GM18499 (cell line): ENCODE data around the gene GPN3.
"Not testable (repeated sequence)": the region's sequence is repeated elsewhere in the genome, so short reads cannot be mapped to it uniquely, and the experiment has no call there.

ENCODE experiments used
- ATAC-seq: cut with Tn5 transposase; IDR thresholded peaks from one replicate; pipeline ENCODE4 v1.9.1; 2021; ENCODE audit warnings: moderate number of reproducible peaks; ENCODE audit not compliant: insufficient read depth, unreplicated experiment

The GPN3 gene

DNA sequence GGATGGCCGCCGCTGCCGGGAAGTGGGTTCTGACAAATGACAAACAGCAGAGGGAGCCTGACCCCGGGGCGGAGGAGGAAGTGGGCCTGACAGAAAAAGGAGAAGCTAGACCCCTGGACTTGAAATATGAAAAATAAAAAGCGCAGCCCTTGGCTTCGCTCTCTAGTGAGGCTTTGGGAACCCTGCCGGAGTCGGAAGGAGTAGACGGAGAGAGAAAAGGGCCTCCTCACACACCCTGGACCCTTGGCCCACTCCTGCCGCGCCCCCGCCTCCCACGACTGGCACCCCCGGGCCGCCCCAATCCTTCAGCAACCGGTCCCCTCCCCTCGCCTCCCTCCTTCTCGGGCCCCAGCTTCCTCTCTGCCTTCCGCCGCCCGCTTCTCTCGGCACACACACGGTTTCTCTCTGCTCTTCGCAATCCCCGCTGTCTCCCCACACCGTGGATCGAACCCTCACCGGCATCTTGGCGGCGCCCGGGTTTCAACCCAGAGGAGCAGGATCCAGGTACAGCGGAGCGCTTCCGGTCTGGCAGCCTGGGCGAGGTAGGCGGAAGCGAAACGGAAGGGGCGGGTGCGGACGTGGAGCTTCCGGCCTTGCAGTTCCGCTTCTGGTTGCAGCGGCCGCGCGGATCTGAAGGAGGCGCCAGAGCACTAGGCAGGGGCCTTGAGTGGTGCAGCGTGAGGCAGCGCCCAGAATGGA, 18.1 kb downstream of the GPN3 start, which contains the start of gene ARPC3:
ARPC3 (minus strand) TSS at position 539 of the 699 bp plus-strand sequence; CDS start at position 462, 77 bp downstream.
- peak; percentile 81 for ATAC-seq

DNA sequence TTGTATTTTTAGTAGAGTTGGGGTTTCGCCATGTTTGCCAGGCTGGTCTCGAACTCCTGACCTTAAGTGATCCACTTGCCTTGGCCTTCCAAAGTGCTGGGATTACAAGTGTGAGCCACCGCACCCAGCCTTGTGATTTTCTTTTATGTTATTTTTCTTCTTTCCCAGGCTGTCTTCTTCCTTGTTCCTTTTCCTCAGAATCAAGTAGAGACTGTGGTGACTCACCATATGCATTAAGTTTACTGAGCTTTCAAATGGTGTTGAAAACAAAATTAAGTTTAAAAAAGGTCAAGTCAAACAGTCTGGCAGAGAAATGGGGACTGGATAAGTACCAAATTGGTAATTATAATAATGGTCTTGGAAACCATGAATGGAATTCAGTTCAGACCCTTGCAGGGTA, 23.6 kb downstream of the GPN3 start:
- ATAC-seq, result no peak

DNA sequence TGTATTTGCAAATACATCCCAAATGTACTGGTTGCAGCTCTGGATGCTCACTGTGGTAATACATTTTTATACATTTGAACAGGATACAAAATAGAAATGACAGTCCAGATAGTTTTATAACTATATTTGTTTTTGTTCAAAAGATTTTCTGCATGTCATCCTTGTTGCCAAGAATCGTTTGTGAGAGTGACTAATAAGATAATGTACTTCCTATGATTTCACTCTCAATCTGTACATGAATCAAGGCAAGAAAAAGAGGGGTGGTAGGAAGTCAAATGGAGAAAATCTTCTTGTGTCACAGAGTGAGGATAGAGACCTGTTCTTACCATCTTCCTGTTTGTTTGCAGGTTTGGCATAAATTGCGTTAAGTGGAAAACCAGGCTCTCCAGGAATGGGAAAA, 31.8 kb downstream of the GPN3 start:
- ATAC-seq, result no peak

DNA sequence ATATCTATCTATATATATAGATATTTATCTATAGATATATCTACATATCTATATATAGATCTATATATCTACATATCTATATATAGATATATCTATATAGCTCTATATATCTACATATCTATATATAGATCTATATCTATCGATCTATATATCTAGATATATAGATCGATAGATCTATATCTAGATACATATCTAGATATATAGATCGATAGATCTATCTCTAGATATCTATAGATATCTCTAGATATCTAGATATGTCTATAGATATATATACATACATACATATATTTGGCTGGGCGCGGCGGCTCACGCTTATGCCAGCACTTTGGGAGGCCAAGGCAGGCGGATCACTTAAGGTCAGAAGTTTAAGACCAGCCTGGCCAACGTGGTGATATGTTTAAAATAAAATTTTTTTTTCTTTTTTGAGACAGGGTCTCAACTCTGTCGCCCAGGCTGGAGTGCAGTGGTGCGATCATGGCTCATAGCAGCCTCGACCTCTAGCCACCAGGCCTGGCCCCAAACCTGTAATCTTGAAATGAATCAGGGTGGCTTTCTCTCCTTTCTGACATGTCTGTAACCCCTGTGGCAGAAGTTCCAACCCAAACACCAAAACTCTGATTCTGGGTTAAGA, 36.0 kb downstream of the GPN3 start:
- no peak for ATAC-seq

DNA sequence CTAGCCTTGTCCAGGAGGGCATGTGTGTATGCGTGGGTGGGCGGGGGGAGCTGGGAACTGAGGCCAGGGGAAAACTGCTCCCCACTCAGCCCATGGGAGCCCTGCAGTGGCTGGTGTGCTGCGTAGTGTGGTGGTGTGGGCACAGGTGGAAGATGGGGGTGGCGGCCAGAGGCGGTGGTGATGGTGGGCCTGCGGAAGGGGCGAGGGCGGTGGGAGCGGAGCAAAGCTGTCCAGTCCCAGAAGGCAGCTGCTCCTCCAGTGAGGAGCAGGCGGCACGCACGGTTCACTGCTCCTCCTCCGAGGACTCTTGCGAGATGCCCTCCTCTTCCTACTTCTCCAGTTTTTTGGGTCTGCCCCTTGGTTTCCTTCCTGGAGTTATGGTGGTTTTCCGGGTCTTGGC, 38.4 kb downstream of the GPN3 start:
- not testable (repeated sequence) for ATAC-seq

DNA sequence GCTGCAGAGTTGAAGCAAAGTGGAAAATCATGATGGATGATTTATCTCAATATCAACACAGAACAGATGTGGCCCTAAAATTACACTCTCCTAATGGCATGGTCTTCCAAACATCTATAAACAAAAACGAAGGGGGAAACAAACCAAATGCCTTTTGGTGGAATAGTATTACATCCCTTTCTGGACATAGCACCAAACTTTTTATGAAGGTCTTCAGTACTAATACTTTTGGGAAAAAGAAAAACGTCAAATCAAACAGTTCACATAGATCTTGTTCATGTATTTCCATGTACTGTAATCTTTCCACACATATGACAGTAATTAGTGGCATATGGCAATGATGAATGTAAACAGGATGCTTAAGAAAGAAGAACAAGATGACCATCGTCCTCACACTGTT, 41.7 kb downstream of the GPN3 start:
- no peak for ATAC-seq

- ATAC-seq, result no peak
These were observed 43.8 kb downstream of the GPN3 start for GRCh38 chr12:110424237-110424636.

DNA sequence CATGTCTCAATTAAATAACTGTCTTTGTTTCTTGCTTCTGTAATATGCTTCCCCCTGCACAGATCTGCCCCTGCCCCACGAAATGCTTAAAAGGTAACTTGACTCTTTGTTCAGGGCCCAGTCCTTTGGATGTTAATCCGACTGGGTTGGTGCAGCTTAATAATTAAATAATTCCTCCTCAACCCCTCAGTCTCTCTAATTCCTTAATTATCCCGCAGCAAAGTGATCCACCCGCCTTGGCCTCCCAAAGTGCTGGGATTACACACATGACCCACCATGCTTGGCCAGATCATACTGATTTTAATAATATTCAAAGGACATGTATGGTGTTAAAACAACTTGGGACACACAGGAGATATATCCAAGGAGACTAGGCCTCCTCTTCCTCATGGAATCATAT, 46.4 kb downstream of the GPN3 start:
- no peak for ATAC-seq

- no peak for ATAC-seq
These were observed 46.8 kb downstream of the GPN3 start for GRCh38 chr12:110421159-110421661.

DNA sequence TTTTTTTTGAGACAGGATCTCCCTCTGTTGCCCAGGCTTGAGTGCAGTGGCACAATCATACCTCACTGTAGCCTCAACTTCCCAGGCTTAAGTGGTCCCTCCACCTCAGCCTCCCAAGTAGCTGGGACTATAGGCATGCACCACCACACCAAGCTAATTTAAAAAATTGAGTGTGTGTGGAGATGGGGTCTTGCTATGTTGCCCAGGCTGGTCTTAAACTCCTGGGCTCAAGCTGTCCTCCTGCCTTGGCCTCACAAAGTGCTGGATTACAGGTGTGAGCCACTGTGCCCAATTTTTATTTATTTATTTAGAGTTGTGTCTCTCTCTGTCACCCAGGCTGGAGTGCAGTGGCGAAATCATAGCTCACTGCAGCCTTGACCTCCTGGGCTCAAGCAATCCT, 47.4 kb downstream of the GPN3 start:
- not testable (repeated sequence) for ATAC-seq

- not testable (repeated sequence) for ATAC-seq
These were observed 50.9 kb downstream of the GPN3 start for GRCh38 chr12:110417113-110417512.

- not testable (repeated sequence) for ATAC-seq
These were observed 58.0 kb downstream of the GPN3 start for GRCh38 chr12:110410086-110410485.

GRCh38 chr12:110405126-110405662, 62.9 kb downstream of the GPN3 start:
- not testable (repeated sequence) for ATAC-seq

- ATAC-seq, result no peak
These were observed 63.9 kb downstream of the GPN3 start for GRCh38 chr12:110403976-110404682.

- ATAC-seq, result no peak
These were observed 64.7 kb downstream of the GPN3 start, which contains the start of gene ANAPC7 for GRCh38 chr12:110403146-110403975. Gene ANAPC7, minus strand, starts transcription at chr12:110403708. Its CDS starts 81 bp downstream, at chr12:110403627.
